NCI-H1417 treated with DMSO at 0.1 percent for 48 hours (cell line): ENCODE results near the gene AIF1L.

ENCODE experiments used
- DNase-seq: peaks from one replicate; lab custom pipeline; 2025; lab: John Stamatoyannopoulos, UW

The AIF1L gene

DNA sequence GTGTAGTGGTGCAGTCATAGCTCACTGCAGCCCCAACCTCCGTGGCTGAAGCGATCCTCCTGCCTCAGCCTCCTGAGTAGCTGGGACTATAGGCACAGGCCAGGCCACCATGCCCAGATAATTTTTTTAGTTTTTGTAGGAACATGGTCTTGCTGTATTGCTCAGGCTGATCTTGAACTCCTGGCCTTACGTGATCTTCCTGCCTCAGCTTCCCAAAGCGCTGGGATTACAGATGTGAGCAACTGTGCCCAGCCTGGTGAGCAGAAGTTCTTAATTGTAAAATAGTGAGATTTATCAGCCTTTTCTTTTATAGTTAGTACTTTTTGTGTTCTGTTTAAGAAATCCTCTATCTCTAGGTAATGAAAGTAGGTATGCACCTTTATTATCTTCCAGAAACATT is 71.6 kb downstream of the AIF1L start:
- no peak for DNase-seq

DNA sequence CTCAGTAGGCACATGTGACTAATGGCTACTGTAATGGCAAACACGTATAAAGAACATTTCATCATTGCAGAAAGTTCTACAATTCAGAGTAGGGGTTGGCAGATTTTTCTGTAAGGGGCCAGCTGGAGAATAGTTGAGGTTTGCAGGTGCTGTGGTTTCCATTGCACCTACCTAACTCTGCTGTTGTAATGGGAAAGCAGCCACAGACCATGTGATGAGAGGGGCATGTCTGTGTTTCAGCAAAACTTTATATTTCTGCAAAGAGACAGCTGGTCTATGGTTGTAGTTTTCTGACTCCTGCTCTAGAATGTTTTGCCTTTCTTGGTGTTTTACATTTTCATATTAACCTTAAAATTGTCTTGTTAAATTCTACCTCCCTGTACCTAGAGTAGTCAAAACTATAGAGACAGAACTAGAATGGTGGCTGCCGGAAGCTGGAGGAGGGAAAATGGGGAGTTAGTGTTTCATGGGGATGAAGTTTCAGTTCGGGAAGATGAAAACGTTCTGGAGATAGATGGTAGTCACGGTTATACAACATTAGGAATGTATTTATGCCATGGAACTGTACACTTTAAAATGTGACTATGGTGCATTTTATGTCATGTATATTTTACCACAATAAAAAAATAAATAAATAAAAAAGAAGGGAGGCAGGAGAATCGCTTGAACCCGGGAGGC is 73.4 kb downstream of the AIF1L start:
- DNase-seq, result no peak
